NCI-H1436 treated with DMSO at 0.1 percent for 48 hours (cell line): ENCODE measurements around the gene MGMT.

Experiments used
- DNase-seq: peaks from one replicate; lab custom pipeline; 2025; lab: John Stamatoyannopoulos, UW

MGMT gene

GRCh38 chr10:129760416-129760815 lies 293.4 kb downstream of the MGMT start:
- no peak for DNase-seq

GRCh38 chr10:129761197-129761972 lies 294.3 kb downstream of the MGMT start:
- no peak for DNase-seq

GRCh38 chr10:129761981-129762956 lies 295.2 kb downstream of the MGMT start:
- DNase-seq = no peak

GRCh38 chr10:129764011-129764900 lies 297.2 kb downstream of the MGMT start:
- no peak for DNase-seq

- DNase-seq = no peak
Observed at GRCh38 chr10:129764901-129765663, 298.0 kb downstream of the MGMT start.

GRCh38 chr10:129765664-129766550 lies 298.9 kb downstream of the MGMT start:
- no peak for DNase-seq

- no peak for DNase-seq
Observed at GRCh38 chr10:129766611-129767550, 299.8 kb downstream of the MGMT start.

GRCh38 chr10:129767751-129768150 lies 300.7 kb downstream of the MGMT start:
- no peak for DNase-seq

- DNase-seq = no peak
Observed at GRCh38 chr10:129768437-129769355, 301.7 kb downstream of the MGMT start.

- DNase-seq = no peak
Observed at GRCh38 chr10:129769381-129770116, 302.5 kb downstream of the MGMT start.

GRCh38 chr10:129770286-129770685 lies 303.2 kb downstream of the MGMT start:
- no peak for DNase-seq

GRCh38 chr10:129771024-129771423 lies 304.0 kb downstream of the MGMT start:
- DNase-seq = no peak

- DNase-seq = no peak
Observed at GRCh38 chr10:129771576-129771975, 304.5 kb downstream of the MGMT start.

- DNase-seq = no peak
Observed at GRCh38 chr10:129771991-129772431, 305.0 kb downstream of the MGMT start.

GRCh38 chr10:129772468-129773358 lies 305.7 kb downstream of the MGMT start:
- no peak for DNase-seq
